Nephron (organoid): ENCODE measurements around the gene SLMAP.

Experiments
- H3K27ac Mint-ChIP-seq, 3 experiments: 2 replicates each; pipeline ENCODE4 v1.8.0; 2020; ENCODE audit warnings: mixed read lengths in 3 of 3, mild to moderate bottlenecking in 2 of 3, moderate library complexity in 1 of 3
- H3K27me3 Mint-ChIP-seq: 2 replicates; pipeline ENCODE4 v1.8.0; 2021; ENCODE audit warnings: low read depth, mild to moderate bottlenecking, moderate library complexity, mixed read lengths
- H3K36me3 Mint-ChIP-seq: 2 replicates; pipeline ENCODE4 v1.8.0; 2020; ENCODE audit warnings: low read depth, mixed read lengths
- H3K4me1 Mint-ChIP-seq: 2 replicates; pipeline ENCODE4 v1.8.0; 2020; ENCODE audit warnings: mixed read lengths
- H3K4me3 Mint-ChIP-seq, 3 experiments: 2 replicates each; pipeline ENCODE4 v1.8.0; 2020; ENCODE audit warnings: mild to moderate bottlenecking in 3 of 3, mixed read lengths in 3 of 3, moderate library complexity in 2 of 3
- H3K9me3 Mint-ChIP-seq: 2 replicates; pipeline ENCODE4 v1.8.0; 2020; ENCODE audit warnings: mixed read lengths
- TF ChIP-seq, protein P1 (sequence below), 3 experiments: fragments of 200-600 bp; sonication (generic); IDR thresholded peaks; one replicate each; pipeline ENCODE4 v1.5.0; 2021; ENCODE audit warnings: antibody characterized with exemption in 3 of 3; ENCODE audit not compliant: unreplicated experiment in 3 of 3

SLMAP gene

GRCh38 chr3:57764794-57765193 is 8.7 kb downstream of the SLMAP start:
- Mint-ChIP-seq H3K27ac (no peak overlapping the region), H3K4me1 (peaks cover 13% of the 10 kb centered on the region), H3K27me3 (no peaks in the 10 kb centered on the region), H3K4me3 (no peak overlapping the region), H3K36me3 (peaks cover 46% of the 10 kb centered on the region), H3K9me3 (no peaks in the 10 kb centered on the region)
- TF ChIP-seq, protein P1, sequence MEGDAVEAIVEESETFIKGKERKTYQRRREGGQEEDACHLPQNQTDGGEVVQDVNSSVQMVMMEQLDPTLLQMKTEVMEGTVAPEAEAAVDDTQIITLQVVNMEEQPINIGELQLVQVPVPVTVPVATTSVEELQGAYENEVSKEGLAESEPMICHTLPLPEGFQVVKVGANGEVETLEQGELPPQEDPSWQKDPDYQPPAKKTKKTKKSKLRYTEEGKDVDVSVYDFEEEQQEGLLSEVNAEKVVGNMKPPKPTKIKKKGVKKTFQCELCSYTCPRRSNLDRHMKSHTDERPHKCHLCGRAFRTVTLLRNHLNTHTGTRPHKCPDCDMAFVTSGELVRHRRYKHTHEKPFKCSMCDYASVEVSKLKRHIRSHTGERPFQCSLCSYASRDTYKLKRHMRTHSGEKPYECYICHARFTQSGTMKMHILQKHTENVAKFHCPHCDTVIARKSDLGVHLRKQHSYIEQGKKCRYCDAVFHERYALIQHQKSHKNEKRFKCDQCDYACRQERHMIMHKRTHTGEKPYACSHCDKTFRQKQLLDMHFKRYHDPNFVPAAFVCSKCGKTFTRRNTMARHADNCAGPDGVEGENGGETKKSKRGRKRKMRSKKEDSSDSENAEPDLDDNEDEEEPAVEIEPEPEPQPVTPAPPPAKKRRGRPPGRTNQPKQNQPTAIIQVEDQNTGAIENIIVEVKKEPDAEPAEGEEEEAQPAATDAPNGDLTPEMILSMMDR (IDR thresholded peaks at IDR 0.05; ENCODE audit: unreplicated experiment in 3 of 3), result no peak

- Mint-ChIP-seq H3K36me3 (peaks cover 35% of the 10 kb centered on the region), H3K4me3 (no peak overlapping the region), H3K9me3 (no peaks in the 10 kb centered on the region), H3K27ac (no peak overlapping the region), H3K4me1 (peaks cover 5% of the 10 kb centered on the region), H3K27me3 (no peaks in the 10 kb centered on the region)
- TF ChIP-seq, protein P1 (IDR thresholded peaks at IDR 0.05; ENCODE audit: unreplicated experiment in 3 of 3), result no peak
Measured at GRCh38 chr3:57768595-57768994, 12.5 kb downstream of the SLMAP start.

- H3K9me3 Mint-ChIP-seq, result no peaks in the 10 kb centered on the region
- TF ChIP-seq, protein P1 (IDR thresholded peaks at IDR 0.05; ENCODE audit: unreplicated experiment in 3 of 3), result no peak
- no peak overlapping the region for H3K4me3 Mint-ChIP-seq
- H3K27me3 Mint-ChIP-seq, result no peaks in the 10 kb centered on the region
- H3K36me3 Mint-ChIP-seq, result peaks cover 25% of the 10 kb centered on the region
- no peaks in the 10 kb centered on the region for H3K4me1 Mint-ChIP-seq
- H3K27ac Mint-ChIP-seq, result no peak overlapping the region
Measured at GRCh38 chr3:57770009-57770827, 14.1 kb downstream of the SLMAP start.

DNA sequence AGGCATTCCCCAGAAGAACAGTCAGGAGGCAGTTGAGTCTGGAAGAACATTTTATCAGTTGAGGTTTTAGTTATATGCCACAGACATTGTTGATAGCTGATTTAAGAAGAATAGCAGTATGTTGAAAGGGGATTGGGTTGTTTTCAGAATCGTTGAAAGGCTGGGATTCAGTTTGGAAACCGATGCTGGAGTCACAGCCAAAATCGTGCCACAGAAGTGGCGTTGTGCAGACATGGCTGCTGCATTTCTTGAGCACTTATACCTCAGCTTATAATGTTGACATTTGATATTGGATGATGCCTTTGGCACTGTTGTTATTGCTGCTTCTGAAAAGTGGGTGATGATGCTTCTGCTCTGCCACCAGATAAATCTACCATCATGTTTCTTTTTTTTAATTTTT is 16.1 kb downstream of the SLMAP start:
- H3K27me3 Mint-ChIP-seq, result no peaks in the 10 kb centered on the region
- no peak overlapping the region for H3K27ac Mint-ChIP-seq
- no peak overlapping the region for H3K4me3 Mint-ChIP-seq
- no peaks in the 10 kb centered on the region for H3K4me1 Mint-ChIP-seq
- H3K9me3 Mint-ChIP-seq, result no peaks in the 10 kb centered on the region
- TF ChIP-seq, protein P1 (IDR thresholded peaks at IDR 0.05; ENCODE audit: unreplicated experiment in 3 of 3), result no peak
- H3K36me3 Mint-ChIP-seq, result peaks cover 13% of the 10 kb centered on the region

DNA sequence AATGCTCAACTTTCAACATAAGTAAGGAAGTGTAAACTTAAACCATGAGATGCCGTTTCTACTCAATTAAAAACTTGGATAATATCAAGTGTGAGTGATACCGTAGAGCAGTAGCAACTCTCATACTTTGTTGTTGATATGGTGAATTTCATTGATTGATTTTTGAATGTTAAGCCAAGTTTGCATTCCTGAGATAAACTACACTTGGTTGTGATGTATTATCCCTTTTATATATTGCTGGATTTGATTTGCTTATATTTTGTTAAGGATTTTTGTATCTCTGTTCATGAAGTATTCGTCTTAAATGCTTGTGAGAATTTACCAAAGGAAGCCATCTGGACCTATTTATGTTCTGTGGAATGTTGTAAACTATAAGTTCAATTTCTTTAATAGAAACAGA is 21.7 kb downstream of the SLMAP start:
- Mint-ChIP-seq H3K9me3 (no peaks in the 10 kb centered on the region), H3K36me3 (no peaks in the 10 kb centered on the region), H3K27me3 (no peaks in the 10 kb centered on the region), H3K27ac (no peak overlapping the region), H3K4me3 (no peak overlapping the region), H3K4me1 (no peaks in the 10 kb centered on the region)
- TF ChIP-seq, protein P1 (IDR thresholded peaks at IDR 0.05; ENCODE audit: unreplicated experiment in 3 of 3), result no peak

DNA sequence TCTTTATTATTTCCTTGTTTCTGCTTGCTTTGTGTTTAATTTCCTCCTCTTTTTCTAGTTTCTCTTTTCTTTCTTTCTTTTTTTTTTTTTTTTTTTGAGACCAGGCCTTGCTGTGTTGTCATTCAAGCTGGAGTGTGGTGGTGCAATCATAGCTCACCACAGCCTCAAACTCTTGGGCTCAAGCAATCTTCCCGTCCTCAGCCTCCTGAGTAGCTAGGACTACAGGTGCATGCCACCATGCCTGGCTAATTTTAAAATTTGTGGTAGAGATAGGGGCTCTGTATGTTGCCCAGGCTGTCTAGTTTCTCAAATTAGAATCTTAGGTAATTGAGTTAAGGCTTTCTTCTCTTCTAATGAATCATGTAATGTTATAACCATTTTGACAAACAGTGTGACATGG is 22.4 kb downstream of the SLMAP start:
- Mint-ChIP-seq H3K4me3 (no peak overlapping the region), H3K4me1 (no peaks in the 10 kb centered on the region), H3K27ac (no peak overlapping the region), H3K9me3 (no peaks in the 10 kb centered on the region), H3K36me3 (no peaks in the 10 kb centered on the region), H3K27me3 (no peaks in the 10 kb centered on the region)
- TF ChIP-seq, protein P1 (IDR thresholded peaks at IDR 0.05; ENCODE audit: unreplicated experiment in 3 of 3), result no peak
